K562 (cell line): ENCODE results near the gene MYB. TPM values are rescaled to one million over a fixed set of nuclear protein-coding genes. Genes with fewer than 3 reads are reported as not detected.
A peak's percentile ranks its signal among the peaks of the same experiment; 100 is the strongest.

ENCODE experiments used
- ARID1B ChIP-seq: fragments of 450-650 bp; IDR thresholded peaks from 2 replicates; pipeline ENCODE4 v1.6.1; 2016; ENCODE audit warnings: antibody characterized with exemption, mild to moderate bottlenecking, inconsistent platforms
- ELF2 ChIP-seq: fragments of 250-450 bp; sonication (Bioruptor Pico); IDR thresholded peaks from 2 replicates; pipeline ENCODE4 v1.5.0; 2021; ENCODE audit warnings: mild to moderate bottlenecking
- HES1 ChIP-seq: fragments of 450-650 bp; IDR thresholded peaks from 2 replicates; pipeline ENCODE4 v1.6.1; 2016; ENCODE audit warnings: low read depth, mild to moderate bottlenecking, moderate library complexity
- KDM1A ChIP-seq, 2 experiments: fragments of 450-650 bp; IDR thresholded peaks; 2 replicates each; pipeline ENCODE4 v1.6.1; 2016; ENCODE audit warnings: mild to moderate bottlenecking in 2 of 2
- SMAD2 ChIP-seq: fragments of 150-350 bp; IDR thresholded peaks from 2 replicates; pipeline ENCODE4 v1.6.1; 2014; ENCODE audit warnings: low read depth, mild to moderate bottlenecking, low read length
- SPI1 ChIP-seq: IDR thresholded peaks from 2 replicates; pipeline ENCODE4 v1.6.1; 2011; ENCODE audit warnings: low read depth, low read length, control low read depth, borderline replicate concordance
- ZNF311 ChIP-seq: fragments of 250-450 bp; sonication (Bioruptor Pico); IDR thresholded peaks from 2 replicates; pipeline ENCODE4 v1.4.0; 2020; ENCODE audit warnings: mild to moderate bottlenecking, moderate library complexity
- polyA plus RNA-seq, 8 experiments: library from polyadenylated mRNA; depleted of rRNA in 4 of 8; stranded (reverse) in 5 of 8; unstranded in 3 of 8; fragments of >200 nt; fragmentation: Nextera tagmentation in 2 of 8; fragmentation: Illumina TruSeq in 1 of 8; extraction: Ambion mirVana in 2 of 8; extraction: Trizol in 1 of 8; gene quantifications; 2 replicates each; pipeline versions ENCODE4 v1.2.1 to v1.2.3, GENCODE V29; 2011 to 2014; ENCODE audit warnings: inconsistent platforms in 1 of 8, missing spikeins in 1 of 8
- total RNA-seq, 7 experiments: library from RNA; depleted of rRNA in 6 of 7; stranded (reverse); fragments of >200 nt in 6 of 7; fragmentation: Illumina TruSeq in 2 of 7; extraction: Trizol in 2 of 7; gene quantifications; 2 replicates each; pipeline versions ENCODE4 v1.2.1 to v1.2.3, GENCODE V29; 2011 to 2021; ENCODE audit warnings: low replicate concordance in 1 of 7
- TF ChIP-seq, protein P1 (sequence below): fragments of 250-450 bp; sonication (Bioruptor Pico); IDR thresholded peaks from 2 replicates; pipeline ENCODE4 v1.4.0; 2020

The MYB gene
- total and polyA plus RNA-seq, 9 of the 15 experiments (the other 6 are each of a cell fraction or from before 2014, with no cell fraction given) = 35.8 to 218 (median 140) TPM

- TF ChIP-seq ARID1B (0 out of 2 replicates have a peak, but pooled peaks have one; percentile 20), HES1 (peak; percentile 60; the same call in 1 of the 2 replicates), ZNF311 (CRISPR knock-in tag) (no peak), ELF2 (CRISPR knock-in tag) (no peak), SMAD2 (no peak), KDM1A (IDR thresholded peaks at IDR 0.05) (peak; percentile 73 to 76), SPI1 (no peak)
- TF ChIP-seq, protein P1, sequence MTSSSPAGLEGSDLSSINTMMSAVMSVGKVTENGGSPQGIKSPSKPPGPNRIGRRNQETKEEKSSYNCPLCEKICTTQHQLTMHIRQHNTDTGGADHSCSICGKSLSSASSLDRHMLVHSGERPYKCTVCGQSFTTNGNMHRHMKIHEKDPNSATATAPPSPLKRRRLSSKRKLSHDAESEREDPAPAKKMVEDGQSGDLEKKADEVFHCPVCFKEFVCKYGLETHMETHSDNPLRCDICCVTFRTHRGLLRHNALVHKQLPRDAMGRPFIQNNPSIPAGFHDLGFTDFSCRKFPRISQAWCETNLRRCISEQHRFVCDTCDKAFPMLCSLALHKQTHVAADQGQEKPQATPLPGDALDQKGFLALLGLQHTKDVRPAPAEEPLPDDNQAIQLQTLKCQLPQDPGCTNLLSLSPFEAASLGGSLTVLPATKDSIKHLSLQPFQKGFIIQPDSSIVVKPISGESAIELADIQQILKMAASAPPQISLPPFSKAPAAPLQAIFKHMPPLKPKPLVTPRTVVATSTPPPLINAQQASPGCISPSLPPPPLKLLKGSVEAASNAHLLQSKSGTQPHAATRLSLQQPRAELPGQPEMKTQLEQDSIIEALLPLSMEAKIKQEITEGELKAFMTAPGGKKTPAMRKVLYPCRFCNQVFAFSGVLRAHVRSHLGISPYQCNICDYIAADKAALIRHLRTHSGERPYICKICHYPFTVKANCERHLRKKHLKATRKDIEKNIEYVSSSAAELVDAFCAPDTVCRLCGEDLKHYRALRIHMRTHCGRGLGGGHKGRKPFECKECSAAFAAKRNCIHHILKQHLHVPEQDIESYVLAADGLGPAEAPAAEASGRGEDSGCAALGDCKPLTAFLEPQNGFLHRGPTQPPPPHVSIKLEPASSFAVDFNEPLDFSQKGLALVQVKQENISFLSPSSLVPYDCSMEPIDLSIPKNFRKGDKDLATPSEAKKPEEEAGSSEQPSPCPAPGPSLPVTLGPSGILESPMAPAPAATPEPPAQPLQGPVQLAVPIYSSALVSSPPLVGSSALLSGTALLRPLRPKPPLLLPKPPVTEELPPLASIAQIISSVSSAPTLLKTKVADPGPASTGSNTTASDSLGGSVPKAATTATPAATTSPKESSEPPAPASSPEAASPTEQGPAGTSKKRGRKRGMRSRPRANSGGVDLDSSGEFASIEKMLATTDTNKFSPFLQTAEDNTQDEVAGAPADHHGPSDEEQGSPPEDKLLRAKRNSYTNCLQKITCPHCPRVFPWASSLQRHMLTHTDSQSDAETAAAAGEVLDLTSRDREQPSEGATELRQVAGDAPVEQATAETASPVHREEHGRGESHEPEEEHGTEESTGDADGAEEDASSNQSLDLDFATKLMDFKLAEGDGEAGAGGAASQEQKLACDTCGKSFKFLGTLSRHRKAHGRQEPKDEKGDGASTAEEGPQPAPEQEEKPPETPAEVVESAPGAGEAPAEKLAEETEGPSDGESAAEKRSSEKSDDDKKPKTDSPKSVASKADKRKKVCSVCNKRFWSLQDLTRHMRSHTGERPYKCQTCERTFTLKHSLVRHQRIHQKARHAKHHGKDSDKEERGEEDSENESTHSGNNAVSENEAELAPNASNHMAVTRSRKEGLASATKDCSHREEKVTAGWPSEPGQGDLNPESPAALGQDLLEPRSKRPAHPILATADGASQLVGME (CRISPR knock-in tag) = no peak
- TF ChIP-seq, all 486 proteins: peak for 15
Measured at GRCh38 chr6:135258970-135259369, 77.9 kb downstream of the MYB start (continued).
